T-cell (primary cell): ENCODE data around the gene ATAT1. TPM values are rescaled to one million over a fixed set of nuclear protein-coding genes. Genes with fewer than 3 reads are reported as not detected.

Source experiments
- ATAC-seq, 4 experiments: fragments of 200-7000 bp in 3 of 4; fragments of 150-1000 bp in 1 of 4; cut with Tn5 transposase; replicated peaks in 1 of 4; 1 replicate in 3 of 4; 2 replicates in 1 of 4; pipeline ENCODE4 v1.10.0; 2021; ENCODE audit warnings: moderate library complexity in 3 of 4, mild to moderate bottlenecking in 2 of 4, moderate number of reproducible peaks in 1 of 4
- CTCF ChIA-PET, 2 donors: fragments of 300-600 bp; sonication (Branson Sonifier 250); formaldehyde crosslinking; loops; one replicate each; lab custom pipeline; 2022; ENCODE audit warnings: antibody characterized with exemption in 2 of 2; lab: Charles Lee
- POLR2A ChIA-PET, 2 donors: fragments of 300-600 bp; sonication (Branson Sonifier 250); formaldehyde crosslinking; loops; one replicate each; lab custom pipeline; 2022; ENCODE audit warnings: antibody characterized with exemption in 2 of 2; lab: Charles Lee
- DNase-seq, 35 experiments: peaks; one replicate each; pipeline versions ENCODE4 v3.0.0 to v3.0.0-alpha.2; 2013 to 2023
- H3K27ac ChIP-seq: one replicate; pipeline ENCODE4 v1.5.1; 2013; ENCODE audit warnings: low read length
- H3K27me3 ChIP-seq, 2 experiments: replicated peaks in 1 of 2; 1 replicate in 1 of 2; 2 replicates in 1 of 2; pipeline versions ENCODE4 v1.6.1 to v1.7.0; 2013; ENCODE audit warnings: low read length in 1 of 2, mixed read lengths in 1 of 2; ENCODE audit not compliant: control insufficient read depth in 2 of 2, insufficient read depth in 2 of 2; ENCODE audit errors: extremely low read depth in 1 of 2
- H3K36me3 ChIP-seq, 2 donors: 1 replicate in 1 of 2; 2 replicates in 1 of 2; pipeline versions ENCODE4 v1.6.1 to v1.7.0; 2013; ENCODE audit warnings: low read length in 1 of 2; ENCODE audit not compliant: control insufficient read depth in 2 of 2, insufficient read depth in 1 of 2; ENCODE audit errors: extremely low read depth in 1 of 2
- H3K4me1 ChIP-seq, 2 experiments: 1 replicate in 1 of 2; 2 replicates in 1 of 2; pipeline versions ENCODE4 v1.6.1 to v1.7.0; 2013; ENCODE audit warnings: low read length in 2 of 2, mixed read lengths in 1 of 2; ENCODE audit not compliant: insufficient read depth in 2 of 2, control insufficient read depth in 1 of 2; ENCODE audit errors: extremely low read depth in 1 of 2
- H3K4me3 ChIP-seq, 2 donors: 1 replicate in 1 of 2; 2 replicates in 1 of 2; pipeline versions ENCODE4 v1.5.1 to v1.7.0; 2013; ENCODE audit warnings: mild to moderate bottlenecking in 2 of 2, low read length in 1 of 2, moderate library complexity in 1 of 2; ENCODE audit not compliant: control insufficient read depth in 1 of 2; ENCODE audit errors: extremely low read depth in 1 of 2
- H3K9me3 ChIP-seq: 2 replicates; pipeline ENCODE4 v1.7.0; 2013
- H3K27ac Mint-ChIP-seq, 2 donors: one replicate each; pipeline ENCODE4 v1.8.0; 2020 to 2021; ENCODE audit warnings: mild to moderate bottlenecking in 2 of 2, mixed read lengths in 2 of 2
- H3K27me3 Mint-ChIP-seq, 2 donors: one replicate each; pipeline ENCODE4 v1.8.0; 2021 to 2022; ENCODE audit warnings: mixed read lengths in 2 of 2
- H3K36me3 Mint-ChIP-seq: one replicate; pipeline ENCODE4 v1.8.0; 2021; ENCODE audit warnings: mixed read lengths
- H3K4me1 Mint-ChIP-seq, 3 donors: one replicate each; pipeline ENCODE4 v1.8.0; 2020 to 2022; ENCODE audit warnings: mixed read lengths in 3 of 3, mild to moderate bottlenecking in 1 of 3
- H3K4me3 Mint-ChIP-seq, 3 donors: one replicate each; pipeline ENCODE4 v1.8.0; 2020 to 2022; ENCODE audit warnings: mild to moderate bottlenecking in 3 of 3, mixed read lengths in 3 of 3, moderate library complexity in 3 of 3
- H3K9me3 Mint-ChIP-seq, 3 donors: one replicate each; pipeline ENCODE4 v1.8.0; 2020 to 2022; ENCODE audit warnings: mixed read lengths in 3 of 3
- WGBS: methylation state at CpG from one replicate; pipeline ENCODE4 v1.1.5; 2013; ENCODE audit warnings: missing lambda C conversion rate; ENCODE audit not compliant: insufficient coverage; 5-methylcytosine and 5-hydroxymethylcytosine counted together
- total RNA-seq, 35 experiments: library from RNA in 6 of 35; stranded (reverse) in 6 of 35; fragments of 120-200 nt in 1 of 35; gene quantifications; one replicate each; pipeline versions ENCODE4 v1.2.1 to v1.2.4 and lab custom pipeline; 2013 to 2026

Gene ATAT1
- total RNA-seq, 5 donors from 2014 or later (not counting 1 experiment from before 2014, with no cell fraction given) = 6.9 to 11.8 (median 10.4) TPM

DNA sequence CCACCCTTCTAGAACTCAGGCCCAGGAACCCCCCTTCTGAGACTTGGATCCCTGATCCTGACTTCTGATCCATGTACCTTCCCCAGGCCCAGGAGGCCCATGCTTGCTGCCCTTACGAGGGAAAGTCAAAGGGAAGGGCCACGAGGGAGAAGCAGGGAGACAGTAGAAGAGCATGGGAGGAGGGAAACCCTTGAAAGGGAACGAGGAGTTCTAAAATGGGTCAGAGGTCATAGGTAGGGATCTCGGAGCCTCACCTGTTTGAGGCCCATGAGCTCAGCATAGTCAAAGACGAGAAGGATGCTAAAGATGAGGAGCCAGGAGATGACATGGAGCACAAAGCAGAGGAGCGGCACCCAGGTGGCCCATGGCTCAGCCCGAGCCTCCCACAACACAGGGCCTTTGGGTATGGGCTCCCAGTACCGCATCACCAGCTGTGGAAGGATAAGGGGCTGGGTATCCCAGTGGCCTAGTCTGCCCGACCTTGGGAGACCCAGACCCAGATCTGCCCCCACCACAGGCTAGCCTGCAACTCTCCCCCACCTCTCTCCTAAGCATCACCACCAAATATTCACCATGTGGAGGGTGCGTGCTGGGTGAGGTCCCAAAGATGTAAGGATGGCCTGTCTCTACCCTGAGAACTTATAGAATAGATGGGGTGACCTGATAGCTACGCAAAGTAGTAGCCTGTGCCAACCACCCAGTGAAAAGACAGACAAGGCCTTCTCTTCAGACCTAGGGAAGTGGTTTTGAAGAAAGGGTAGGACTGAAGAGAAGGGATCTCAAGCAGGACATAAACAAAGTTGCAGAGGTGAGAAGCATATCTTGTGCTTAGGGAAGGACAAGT lies 62.6 kb downstream of the ATAT1 start:
- Histone ChIP-seq H3K4me1 (peaks cover 21 to 42% of the 10 kb centered on the region in 2 experiments), H3K27ac (peak overlapping the region; percentile 49), H3K27me3 (no peaks in the 10 kb centered on the region), H3K36me3 (no peaks in the 10 kb centered on the region), H3K4me3 (no peak overlapping the region), H3K9me3 (no peaks in the 10 kb centered on the region)
- POLR2A ChIA-PET = interaction anchor here in 1 of 2 donors (0.6 kb wide), 1 partner anchor 755 kb away, joined by 3 read pairs; no protein-coding TSS in a partner anchor
- H3K9me3 Mint-ChIP-seq = no peaks in the 10 kb centered on the region
- ATAC-seq = no peak
- peaks cover 41 to 61% (median 46%) of the 10 kb centered on the region in 3 donors for H3K4me1 Mint-ChIP-seq
- no peaks in the 10 kb centered on the region for H3K27me3 Mint-ChIP-seq
- peak in 1 of 35 experiments; percentile 10 for DNase-seq
- H3K36me3 Mint-ChIP-seq = no peaks in the 10 kb centered on the region
- CTCF ChIA-PET = interaction anchor here in 1 of 2 donors (1.3 to 1.4 kb wide), 2 partner anchors 28 to 41 kb away, joined by 3 to 8 read pairs; partner anchors contain the start of gene MDC1
- WGBS = 84% methylated on average over 5 of the region's 11 CpGs
- H3K4me3 Mint-ChIP-seq = peak overlapping the region; percentile 92 to 97 (median 96)
- peak overlapping the region; percentile 94 to 98 for H3K27ac Mint-ChIP-seq

GRCh38 chr6:30689985-30690384 lies 63.3 kb downstream of the ATAT1 start:
- H3K4me1 ChIP-seq = peaks cover 21 to 42% of the 10 kb centered on the region in 2 experiments
- DNase-seq = no peak
- H3K4me1 Mint-ChIP-seq = peaks cover 41 to 58% (median 46%) of the 10 kb centered on the region in 3 donors
- H3K36me3 ChIP-seq = no peaks in the 10 kb centered on the region
- no peak for ATAC-seq
- 77% methylated on average over 2 of the region's 4 CpGs for WGBS
- ChIA-PET CTCF (no interaction called here), POLR2A (interaction anchor here in 1 of 2 donors (0.6 kb wide), 1 partner anchor 43 kb away, joined by 5 read pairs; no protein-coding TSS in a partner anchor)
- peak overlapping the region; percentile 49 for H3K27ac ChIP-seq
- peak overlapping the region in 1 of 2 donors; percentile 32 for H3K4me3 ChIP-seq
- H3K9me3 Mint-ChIP-seq = no peaks in the 10 kb centered on the region
- H3K27me3 Mint-ChIP-seq = no peaks in the 10 kb centered on the region
- no peaks in the 10 kb centered on the region for H3K27me3 ChIP-seq
- peak overlapping the region; percentile 86 to 96 (median 92) for H3K4me3 Mint-ChIP-seq
- no peaks in the 10 kb centered on the region for H3K36me3 Mint-ChIP-seq
- peak overlapping the region; percentile 83 to 88 for H3K27ac Mint-ChIP-seq
- H3K9me3 ChIP-seq = no peaks in the 10 kb centered on the region

GRCh38 chr6:30690403-30691207 lies 63.9 kb downstream of the ATAT1 start, which contains the start of gene NRM:
Gene NRM, minus strand, starts transcription at chr6:30690984. Its CDS starts 10 bp downstream, at chr6:30690974.
- DNase-seq (peak in 31 of 35 experiments; percentile 17 to 82 (median 44)), ATAC-seq (peak; percentile 28 to 40 (median 34))
- ChIA-PET POLR2A (interaction anchor here in 1 of 2 donors (0.6 kb wide), 1 partner anchor 44 kb away, joined by 5 read pairs; no protein-coding TSS in a partner anchor), CTCF (interaction anchor here in 1 of 2 donors (0.7 to 1.5 kb wide), 2 partner anchors 18 to 40 kb away, joined by 3 to 4 read pairs; partner anchors contain the start of gene DHX16)
- Histone ChIP-seq H3K27me3 (no peaks in the 10 kb centered on the region), H3K36me3 (no peaks in the 10 kb centered on the region), H3K4me1 (peaks cover 21 to 42% of the 10 kb centered on the region in 2 experiments), H3K27ac (peak within 1 kb of the TSS; percentile 49), H3K9me3 (no peaks in the 10 kb centered on the region), H3K4me3 (peak within 1 kb of the TSS; percentile 57 to 72)
- Mint-ChIP-seq H3K36me3 (no peaks in the 10 kb centered on the region), H3K9me3 (no peaks in the 10 kb centered on the region), H3K4me3 (peak within 1 kb of the TSS; percentile 86 to 96 (median 92)), H3K27ac (peak within 1 kb of the TSS; percentile 87 to 88), H3K27me3 (no peaks in the 10 kb centered on the region), H3K4me1 (peaks cover 41 to 52% (median 46%) of the 10 kb centered on the region in 3 donors)
- WGBS = 5% methylated on average over 38 of the region's 40 CpGs

DNA sequence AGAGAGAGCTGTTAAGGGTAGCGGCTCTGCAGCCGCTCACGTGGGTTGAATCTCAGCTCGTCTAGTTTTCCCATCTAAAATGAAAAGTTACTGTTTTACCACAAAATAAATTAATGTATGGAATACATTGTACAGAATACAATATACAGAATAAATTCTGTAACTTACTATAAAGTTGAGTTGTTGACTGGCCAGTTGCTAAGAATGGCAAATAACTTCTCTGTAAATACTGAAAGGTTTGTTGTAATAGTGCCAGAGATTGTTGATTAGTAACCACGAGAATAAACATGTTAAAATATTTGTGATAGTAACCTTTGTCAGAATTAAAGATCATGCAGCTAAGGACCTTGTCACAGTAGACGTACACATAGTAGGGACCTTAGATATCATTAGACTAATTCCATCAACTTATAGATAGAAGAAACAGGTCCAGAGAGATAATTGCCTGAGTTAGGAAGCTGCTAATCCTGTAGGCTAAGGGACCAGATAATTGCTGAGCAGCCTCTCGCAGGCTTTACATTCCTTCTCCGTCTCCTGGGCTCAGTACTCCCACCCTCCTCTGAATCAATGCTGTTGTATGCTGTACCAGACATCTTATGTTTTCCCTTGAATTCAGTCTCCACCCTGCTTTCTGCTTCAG lies 64.7 kb downstream of the ATAT1 start:
- Histone ChIP-seq H3K4me3 (peak overlapping the region; percentile 57 to 72), H3K27me3 (no peaks in the 10 kb centered on the region), H3K27ac (peak overlapping the region; percentile 20), H3K9me3 (no peaks in the 10 kb centered on the region), H3K4me1 (peaks cover 21 to 42% of the 10 kb centered on the region in 2 experiments), H3K36me3 (no peaks in the 10 kb centered on the region)
- H3K4me1 Mint-ChIP-seq = peaks cover 41 to 46% (median 45%) of the 10 kb centered on the region in 3 donors
- DNase-seq (no peak), ATAC-seq (no peak)
- ChIA-PET CTCF (interaction anchor here in 1 of 2 donors (0.7 to 1.5 kb wide), 3 partner anchors 12 to 39 kb away, joined by 3 to 4 read pairs (median 4); partner anchors contain the start of gene DHX16), POLR2A (no interaction called here)
- no peaks in the 10 kb centered on the region for H3K9me3 Mint-ChIP-seq
- 100% methylated on average over 1 of the region's 8 CpGs for WGBS
- H3K27ac Mint-ChIP-seq = peak overlapping the region; percentile 84 to 87
- no peaks in the 10 kb centered on the region for H3K36me3 Mint-ChIP-seq
- H3K4me3 Mint-ChIP-seq = peak overlapping the region; percentile 82 to 96 (median 86)
- no peaks in the 10 kb centered on the region for H3K27me3 Mint-ChIP-seq
